Endothelial cell (in vitro differentiated cells): ENCODE results near the gene LAMTOR5. TPM values are rescaled to one million over a fixed set of nuclear protein-coding genes. Genes with fewer than 3 reads are reported as not detected.
A peak's percentile ranks its signal among the peaks of the same experiment; 100 is the strongest.

ENCODE experiments used
- DNase-seq: peaks from one replicate; pipeline ENCODE4 v3.0.0; 2021; ENCODE audit warnings: low spot score
- H3K27ac Mint-ChIP-seq: one replicate; pipeline ENCODE4 v1.8.0; 2021; ENCODE audit warnings: mixed read lengths, inconsistent platforms; ENCODE audit not compliant: unreplicated experiment
- H3K27me3 Mint-ChIP-seq: one replicate; pipeline ENCODE4 v1.8.0; 2021; ENCODE audit warnings: mild to moderate bottlenecking, moderate library complexity, mixed read lengths, inconsistent platforms; ENCODE audit not compliant: unreplicated experiment
- H3K36me3 Mint-ChIP-seq: one replicate; pipeline ENCODE4 v1.8.0; 2021; ENCODE audit warnings: mild to moderate bottlenecking, low read depth, mixed read lengths, inconsistent platforms; ENCODE audit not compliant: unreplicated experiment
- H3K4me1 Mint-ChIP-seq: one replicate; pipeline ENCODE4 v1.8.0; 2021; ENCODE audit warnings: mild to moderate bottlenecking, mixed read lengths, inconsistent platforms; ENCODE audit not compliant: unreplicated experiment
- H3K4me3 Mint-ChIP-seq: one replicate; pipeline ENCODE4 v1.8.0; 2021; ENCODE audit warnings: mild to moderate bottlenecking, mixed read lengths, inconsistent platforms; ENCODE audit not compliant: unreplicated experiment
- H3K9me3 Mint-ChIP-seq: one replicate; pipeline ENCODE4 v1.8.0; 2021; ENCODE audit warnings: mixed read lengths, inconsistent platforms; ENCODE audit not compliant: unreplicated experiment
- total RNA-seq: library from RNA; stranded (reverse); fragmentation: NEBNext Ultra II Directional; extraction: Animal tissue kit (Norgen Biotek cat#: 25700); gene quantifications from one replicate; pipeline ENCODE4 v1.2.1, GENCODE V29; 2021; ENCODE audit not compliant: unreplicated experiment
- TF ChIP-seq, protein P1 (sequence below): fragments of 200-600 bp; sonication (generic); IDR thresholded peaks from one replicate; pipeline ENCODE4 v1.5.0; 2021; ENCODE audit warnings: antibody characterized with exemption; ENCODE audit not compliant: unreplicated experiment

LAMTOR5 gene
- total RNA-seq, 1 donor from 2014 or later, result 135 TPM

DNA sequence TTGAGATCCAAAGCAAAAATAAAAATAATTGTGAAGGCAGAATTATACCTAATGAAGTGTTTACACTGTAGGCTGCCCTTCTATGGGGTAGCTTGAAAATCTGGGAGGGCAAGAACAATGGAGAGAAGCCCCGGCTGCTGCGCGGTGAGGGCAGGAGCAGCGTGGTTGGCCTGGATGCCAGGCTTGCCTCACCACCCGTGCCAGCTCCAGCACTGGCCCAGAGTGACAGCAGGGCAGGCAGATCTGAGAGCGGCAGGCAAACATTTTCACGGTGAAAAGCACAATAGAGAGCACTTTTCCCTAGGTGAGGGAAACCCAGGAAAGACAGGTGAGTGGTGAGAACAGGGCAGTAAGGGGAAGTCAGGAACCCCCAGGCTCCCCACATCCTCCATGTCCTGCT is 44.8 kb upstream of the LAMTOR5 start:
- H3K27me3 Mint-ChIP-seq, result peaks cover 6% of the 10 kb centered on the region
- no peaks in the 10 kb centered on the region for H3K9me3 Mint-ChIP-seq
- no peak for DNase-seq
- TF ChIP-seq, protein P1, sequence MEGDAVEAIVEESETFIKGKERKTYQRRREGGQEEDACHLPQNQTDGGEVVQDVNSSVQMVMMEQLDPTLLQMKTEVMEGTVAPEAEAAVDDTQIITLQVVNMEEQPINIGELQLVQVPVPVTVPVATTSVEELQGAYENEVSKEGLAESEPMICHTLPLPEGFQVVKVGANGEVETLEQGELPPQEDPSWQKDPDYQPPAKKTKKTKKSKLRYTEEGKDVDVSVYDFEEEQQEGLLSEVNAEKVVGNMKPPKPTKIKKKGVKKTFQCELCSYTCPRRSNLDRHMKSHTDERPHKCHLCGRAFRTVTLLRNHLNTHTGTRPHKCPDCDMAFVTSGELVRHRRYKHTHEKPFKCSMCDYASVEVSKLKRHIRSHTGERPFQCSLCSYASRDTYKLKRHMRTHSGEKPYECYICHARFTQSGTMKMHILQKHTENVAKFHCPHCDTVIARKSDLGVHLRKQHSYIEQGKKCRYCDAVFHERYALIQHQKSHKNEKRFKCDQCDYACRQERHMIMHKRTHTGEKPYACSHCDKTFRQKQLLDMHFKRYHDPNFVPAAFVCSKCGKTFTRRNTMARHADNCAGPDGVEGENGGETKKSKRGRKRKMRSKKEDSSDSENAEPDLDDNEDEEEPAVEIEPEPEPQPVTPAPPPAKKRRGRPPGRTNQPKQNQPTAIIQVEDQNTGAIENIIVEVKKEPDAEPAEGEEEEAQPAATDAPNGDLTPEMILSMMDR, result no peak
- H3K27ac Mint-ChIP-seq, result no peak overlapping the region
- H3K4me3 Mint-ChIP-seq, result no peak overlapping the region
- no peaks in the 10 kb centered on the region for H3K36me3 Mint-ChIP-seq
- peaks cover 3% of the 10 kb centered on the region for H3K4me1 Mint-ChIP-seq

DNA sequence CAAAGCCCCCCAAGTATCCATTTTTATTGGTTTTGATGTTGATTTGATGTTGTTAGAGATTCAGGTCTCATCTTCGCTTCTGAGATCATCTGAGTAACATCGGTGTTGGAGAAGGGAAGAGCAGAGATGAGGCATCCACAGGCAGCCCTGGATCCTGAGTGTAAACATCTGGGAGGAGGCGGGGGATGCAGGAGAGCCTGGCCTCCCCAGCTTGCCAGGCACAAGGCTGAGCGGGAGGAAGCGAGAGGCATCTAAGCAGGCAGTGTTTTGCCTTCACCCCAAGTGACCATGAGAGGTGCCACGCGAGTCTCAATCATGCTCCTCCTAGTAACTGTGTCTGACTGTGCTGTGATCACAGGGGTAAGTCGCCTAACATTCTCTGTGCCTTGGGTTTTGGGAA is 43.4 kb upstream of the LAMTOR5 start, which contains the start of gene PROK1:
Gene PROK1, plus strand, starts transcription at position 221 of the 400 bp plus-strand sequence. Its CDS starts 68 bp downstream, at position 289.
- H3K4me1 Mint-ChIP-seq, result peaks cover 3% of the 10 kb centered on the region
- H3K4me3 Mint-ChIP-seq, result no peak within 1 kb of the TSS
- H3K9me3 Mint-ChIP-seq, result no peaks in the 10 kb centered on the region
- no peak for DNase-seq
- TF ChIP-seq, protein P1, result no peak
- no peak within 1 kb of the TSS for H3K27ac Mint-ChIP-seq
- H3K36me3 Mint-ChIP-seq, result no peaks in the 10 kb centered on the region
- H3K27me3 Mint-ChIP-seq, result peaks cover 4% of the 10 kb centered on the region

DNA sequence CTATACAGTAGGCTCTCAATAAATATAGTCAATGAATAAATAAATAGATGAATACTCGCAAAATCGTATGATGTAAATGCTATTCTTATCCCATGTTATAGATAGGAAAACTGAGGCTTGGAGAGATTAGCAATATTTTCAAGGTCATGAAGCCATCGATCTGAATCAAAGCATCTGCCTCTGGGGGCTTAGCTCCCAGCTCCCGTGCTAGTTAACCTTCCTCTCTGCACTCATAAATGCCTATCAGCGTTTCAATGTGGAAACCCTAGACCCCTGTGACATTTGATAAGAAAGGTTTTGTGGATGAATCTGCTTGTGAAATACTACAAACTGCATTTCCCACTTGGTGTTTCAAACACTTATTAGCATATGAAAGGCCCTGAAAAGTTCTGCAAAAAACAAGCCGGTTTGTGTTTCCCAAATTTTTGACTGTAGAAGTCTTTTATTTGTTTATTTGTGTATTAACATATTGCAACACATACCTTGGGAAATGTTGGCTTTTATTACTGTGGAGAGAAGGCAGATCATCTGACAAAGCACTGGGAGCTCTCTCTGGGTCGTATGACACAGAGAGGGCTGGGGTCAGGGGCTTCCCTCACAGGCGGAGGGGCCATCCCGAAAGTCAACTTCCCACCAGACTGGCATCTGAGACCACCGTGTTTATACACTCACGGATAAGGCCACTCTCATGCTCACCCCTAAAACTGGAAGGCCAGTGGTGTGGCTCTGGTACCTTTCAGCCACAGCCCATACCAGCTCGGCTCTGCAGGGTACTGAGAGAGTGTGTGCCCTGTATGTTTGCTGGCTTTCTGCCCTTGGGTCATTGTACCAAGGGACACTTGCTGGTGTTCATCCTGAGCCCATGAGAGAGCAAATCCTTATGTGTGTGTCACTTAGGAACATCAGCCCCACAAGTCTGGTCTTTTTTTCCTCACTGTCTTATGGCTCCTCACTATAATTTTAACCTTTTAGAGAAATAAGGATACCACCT is 42.5 kb upstream of the LAMTOR5 start:
- Mint-ChIP-seq H3K4me3 (no peak overlapping the region), H3K9me3 (no peaks in the 10 kb centered on the region), H3K27me3 (peaks cover 3% of the 10 kb centered on the region), H3K36me3 (no peaks in the 10 kb centered on the region), H3K27ac (no peak overlapping the region), H3K4me1 (peaks cover 3% of the 10 kb centered on the region)
- no peak for DNase-seq
- TF ChIP-seq, protein P1, result no peak

DNA sequence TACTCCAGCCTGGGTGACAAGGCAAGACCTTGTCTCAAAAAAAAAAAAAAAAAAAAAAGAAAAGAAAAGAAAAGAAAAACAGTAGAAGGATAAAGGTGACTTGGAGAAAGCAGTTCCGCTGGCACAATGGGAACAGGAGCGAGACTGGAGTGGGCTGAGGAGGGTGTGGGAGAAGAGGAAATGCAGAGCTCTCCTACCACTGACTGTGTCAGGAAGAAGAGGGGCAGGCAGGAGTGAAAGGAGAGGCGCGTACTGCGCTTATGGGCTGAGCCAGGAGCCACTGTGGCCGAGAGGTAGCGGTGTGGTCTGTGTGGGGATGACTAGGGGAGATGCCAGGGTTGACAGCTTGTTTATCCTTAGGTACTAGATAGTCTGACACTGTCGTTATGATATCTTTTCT is 37.1 kb upstream of the LAMTOR5 start:
- no peaks in the 10 kb centered on the region for H3K9me3 Mint-ChIP-seq
- H3K27me3 Mint-ChIP-seq, result peaks cover 6% of the 10 kb centered on the region
- DNase-seq, result no peak
- TF ChIP-seq, protein P1, result no peak
- no peaks in the 10 kb centered on the region for H3K36me3 Mint-ChIP-seq
- peaks cover 11% of the 10 kb centered on the region for H3K4me1 Mint-ChIP-seq
- peak overlapping the region; percentile 29 for H3K4me3 Mint-ChIP-seq
- H3K27ac Mint-ChIP-seq, result no peak overlapping the region

DNA sequence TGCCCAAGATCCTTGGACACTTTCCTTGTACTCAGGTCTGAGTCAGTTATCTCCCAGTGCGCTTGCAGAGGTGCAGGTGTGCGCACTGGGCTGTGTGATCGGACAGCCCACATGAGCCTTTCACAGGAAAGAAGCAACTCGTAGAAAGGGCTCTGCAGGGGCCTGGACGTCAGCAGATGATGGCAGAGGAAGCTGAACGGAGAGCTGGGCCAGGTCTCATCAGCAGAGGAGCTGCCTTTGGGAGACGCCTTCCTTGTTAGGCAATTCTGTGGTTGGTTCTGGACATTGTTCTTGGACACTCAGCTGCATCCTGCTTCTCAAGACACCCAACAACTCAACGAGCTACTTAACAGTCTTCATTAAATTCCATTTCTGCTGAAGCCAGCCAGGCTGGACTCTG is 36.0 kb upstream of the LAMTOR5 start:
- H3K27ac Mint-ChIP-seq, result no peak overlapping the region
- peaks cover 6% of the 10 kb centered on the region for H3K27me3 Mint-ChIP-seq
- TF ChIP-seq, protein P1, result no peak
- peaks cover 18% of the 10 kb centered on the region for H3K4me1 Mint-ChIP-seq
- no peak overlapping the region for H3K4me3 Mint-ChIP-seq
- DNase-seq, result no peak
- peaks cover 7% of the 10 kb centered on the region for H3K36me3 Mint-ChIP-seq
- H3K9me3 Mint-ChIP-seq, result no peaks in the 10 kb centered on the region
